ENCODE data around the gene IGFBP2. TPM values are rescaled to one million over a fixed set of nuclear protein-coding genes. Genes with fewer than 3 reads are reported as not detected.

IGFBP2 gene
- total RNA-seq, 1 donor from 2014 or later: 371 TPM

GRCh38 chr2:216695401-216695821, 62.2 kb downstream of the IGFBP2 start, which contains the start of gene IGFBP5:
TSS of gene IGFBP5 (minus strand) at chr2:216695549. CDS start at chr2:216694775, 774 bp downstream.
- H3K36me3 ChIP-seq: no peaks in the 10 kb centered on the region
- peak within 1 kb of the TSS; percentile 78 for H3K27ac Mint-ChIP-seq
- peaks cover 13% of the 10 kb centered on the region for H3K27me3 Mint-ChIP-seq (ENCODE audit: insufficient read depth, low read depth)
- H3F3A ChIP-seq (ENCODE audit: low read depth): peaks cover 51% of the 10 kb centered on the region
- H3K27ac ChIP-seq: peak within 1 kb of the TSS; percentile 83
- no peaks in the 10 kb centered on the region for H3K9me3 ChIP-seq (ENCODE audit: low read depth)
- H3K4me1 Mint-ChIP-seq: peaks cover 48% of the 10 kb centered on the region
- H3K4me2 ChIP-seq: peak within 1 kb of the TSS; percentile 96
- H3K9ac ChIP-seq: peak within 1 kb of the TSS; percentile 68
- peak; percentile 94 for DNase-seq (ENCODE audit: low spot score)
- peak within 1 kb of the TSS; percentile 94 for H3K4me3 Mint-ChIP-seq
- peaks cover 41% of the 10 kb centered on the region for H3K4me1 ChIP-seq
- peaks cover 14% of the 10 kb centered on the region for H4K20me1 ChIP-seq (ENCODE audit: low read depth)
- no peaks in the 10 kb centered on the region for H3K27me3 ChIP-seq
- H3K9me3 Mint-ChIP-seq: no peaks in the 10 kb centered on the region
- peak within 1 kb of the TSS; percentile 80 for H3K4me3 ChIP-seq
- H3K36me3 Mint-ChIP-seq: no peaks in the 10 kb centered on the region
- TF ChIP-seq CTCF (IDR thresholded peaks at IDR 0.05) (peak; percentile 53), EZH2phosphoT487 (IDR thresholded peaks at IDR 0.05) (no peak)
- H2AFZ ChIP-seq (replicated peaks): no peak within 1 kb of the TSS
- peaks cover 36% of the 10 kb centered on the region for H3K79me2 ChIP-seq (ENCODE audit: low read depth)

DNA sequence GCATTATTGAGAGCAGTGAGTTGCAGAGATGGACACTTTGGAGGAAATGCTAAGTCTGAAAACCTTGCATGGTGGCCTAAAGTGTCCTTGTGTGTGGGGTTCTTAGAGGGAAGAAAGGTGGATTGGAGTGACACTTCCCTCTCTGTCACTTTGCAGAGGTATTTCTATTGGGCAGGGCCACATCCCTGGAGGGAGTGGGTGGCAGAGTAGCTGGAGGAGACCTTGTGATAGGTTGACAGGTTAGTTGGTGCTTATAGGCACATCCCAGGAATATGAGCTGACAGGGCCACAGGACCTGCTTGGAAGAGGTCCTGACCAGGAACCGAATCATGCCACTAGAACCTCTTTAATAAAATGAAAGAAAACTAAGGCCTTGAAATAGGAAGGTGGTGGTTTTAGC, 63.1 kb downstream of the IGFBP2 start:
- Histone ChIP-seq H3K9ac (no peak overlapping the region), H3K36me3 (no peaks in the 10 kb centered on the region), H4K20me1 (ENCODE audit: low read depth) (peaks cover 9% of the 10 kb centered on the region), H3K4me2 (peak overlapping the region; percentile 96), H3K27me3 (no peaks in the 10 kb centered on the region), H3F3A (ENCODE audit: low read depth) (peaks cover 42% of the 10 kb centered on the region), H3K27ac (no peak overlapping the region), H3K79me2 (ENCODE audit: low read depth) (peaks cover 32% of the 10 kb centered on the region), H3K4me3 (no peak overlapping the region), H2AFZ (replicated peaks) (no peak overlapping the region), H3K4me1 (peaks cover 35% of the 10 kb centered on the region), H3K9me3 (ENCODE audit: low read depth) (no peaks in the 10 kb centered on the region)
- DNase-seq (ENCODE audit: low spot score): no peak
- no peaks in the 10 kb centered on the region for H3K36me3 Mint-ChIP-seq
- H3K27me3 Mint-ChIP-seq (ENCODE audit: insufficient read depth, low read depth): peaks cover 12% of the 10 kb centered on the region
- H3K27ac Mint-ChIP-seq: no peak overlapping the region
- H3K9me3 Mint-ChIP-seq: no peaks in the 10 kb centered on the region
- peak overlapping the region; percentile 94 for H3K4me3 Mint-ChIP-seq
- TF ChIP-seq EZH2phosphoT487 (IDR thresholded peaks at IDR 0.05): no peak
- no peak for TF ChIP-seq CTCF (IDR thresholded peaks at IDR 0.05)
- no peak for TF ChIP-seq EZH2 (IDR thresholded peaks at IDR 0.05)
- peaks cover 41% of the 10 kb centered on the region for H3K4me1 Mint-ChIP-seq

DNA sequence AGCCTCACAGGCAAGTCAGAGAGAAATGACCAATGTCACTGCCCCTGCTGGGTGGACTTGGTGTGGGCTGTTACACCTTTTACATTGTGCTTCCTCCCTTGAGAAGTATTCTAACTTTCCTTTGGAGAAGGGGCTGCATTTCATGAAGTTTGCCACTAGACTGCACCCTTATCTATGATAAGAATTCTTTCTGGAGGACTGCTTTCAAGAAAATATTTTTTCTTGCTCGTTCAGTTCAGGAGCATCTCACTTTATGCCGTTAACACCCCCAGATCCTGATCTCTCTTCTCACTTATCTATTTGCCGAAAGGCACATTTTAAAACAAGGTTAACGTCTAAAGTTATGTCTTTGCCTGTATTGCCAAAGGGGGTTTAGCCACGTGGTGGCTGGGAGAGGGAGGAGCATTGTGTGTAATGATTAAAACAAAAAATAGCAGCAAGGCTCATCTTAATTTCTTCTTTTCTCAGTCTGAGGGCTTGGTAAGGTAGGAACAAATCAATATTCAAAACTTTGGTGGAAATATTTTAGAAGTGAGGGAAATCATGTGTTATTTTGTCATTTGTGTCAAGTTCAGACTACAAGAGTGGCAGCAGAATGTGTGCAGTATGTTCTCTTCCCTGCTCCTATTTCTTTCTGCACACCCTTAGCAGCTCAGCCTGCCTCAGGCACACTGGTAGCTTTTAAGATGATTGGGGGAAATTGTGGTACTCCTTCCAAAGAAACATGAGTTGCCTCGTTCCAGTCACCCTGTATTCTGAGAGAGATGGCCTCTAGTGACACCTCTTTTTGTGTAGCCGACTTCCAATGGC, 63.7 kb downstream of the IGFBP2 start:
- H4K20me1 ChIP-seq (ENCODE audit: low read depth): peaks cover 6% of the 10 kb centered on the region
- no peak overlapping the region for H3K4me2 ChIP-seq
- peaks cover 26% of the 10 kb centered on the region for H3K79me2 ChIP-seq (ENCODE audit: low read depth)
- no peaks in the 10 kb centered on the region for H3K36me3 Mint-ChIP-seq
- no peak for TF ChIP-seq EZH2phosphoT487 (IDR thresholded peaks at IDR 0.05)
- peak; percentile 50 for TF ChIP-seq CTCF (IDR thresholded peaks at IDR 0.05)
- no peak for TF ChIP-seq EZH2 (IDR thresholded peaks at IDR 0.05)
- H3K4me1 Mint-ChIP-seq: peaks cover 37% of the 10 kb centered on the region
- H3K27ac ChIP-seq: no peak overlapping the region
- H3K9me3 Mint-ChIP-seq: no peaks in the 10 kb centered on the region
- no peak overlapping the region for H3K4me3 Mint-ChIP-seq
- H3K9ac ChIP-seq: no peak overlapping the region
- peak; percentile 36 for DNase-seq (ENCODE audit: low spot score)
- H2AFZ ChIP-seq (replicated peaks): no peak overlapping the region
- peak overlapping the region; percentile 51 for H3K27ac Mint-ChIP-seq
- no peaks in the 10 kb centered on the region for H3K27me3 ChIP-seq
- H3F3A ChIP-seq (ENCODE audit: low read depth): peaks cover 39% of the 10 kb centered on the region
- H3K36me3 ChIP-seq: no peaks in the 10 kb centered on the region
- H3K4me1 ChIP-seq: peaks cover 33% of the 10 kb centered on the region
- peaks cover 9% of the 10 kb centered on the region for H3K27me3 Mint-ChIP-seq (ENCODE audit: insufficient read depth, low read depth)
- H3K9me3 ChIP-seq (ENCODE audit: low read depth): no peaks in the 10 kb centered on the region
- no peak overlapping the region for H3K4me3 ChIP-seq
